Keratinocyte (primary cell): ENCODE measurements around the gene RSPH9.

Experiments used
- EZH2 ChIP-seq: IDR thresholded peaks from one replicate; pipeline ENCODE4 v1.6.1; 2012; ENCODE audit warnings: inconsistent platforms, mild to moderate bottlenecking, low read length, moderate library complexity
- TF ChIP-seq, protein P1 (sequence below), 3 experiments: IDR thresholded peaks in 1 of 3; conservative IDR thresholded peaks in 1 of 3; optimal IDR thresholded peaks in 1 of 3; 2 replicates in 2 of 3; 3 replicates in 1 of 3; pipeline versions ENCODE3 to v1.5.1; 2011; ENCODE audit warnings: low read length in 3 of 3, mild to moderate bottlenecking in 3 of 3, moderate library complexity in 2 of 3, control low read depth in 1 of 3, inconsistent platforms in 1 of 3; ENCODE audit not compliant: insufficient read depth in 2 of 3; ENCODE audit errors: extremely low read depth in 1 of 3

DNA sequence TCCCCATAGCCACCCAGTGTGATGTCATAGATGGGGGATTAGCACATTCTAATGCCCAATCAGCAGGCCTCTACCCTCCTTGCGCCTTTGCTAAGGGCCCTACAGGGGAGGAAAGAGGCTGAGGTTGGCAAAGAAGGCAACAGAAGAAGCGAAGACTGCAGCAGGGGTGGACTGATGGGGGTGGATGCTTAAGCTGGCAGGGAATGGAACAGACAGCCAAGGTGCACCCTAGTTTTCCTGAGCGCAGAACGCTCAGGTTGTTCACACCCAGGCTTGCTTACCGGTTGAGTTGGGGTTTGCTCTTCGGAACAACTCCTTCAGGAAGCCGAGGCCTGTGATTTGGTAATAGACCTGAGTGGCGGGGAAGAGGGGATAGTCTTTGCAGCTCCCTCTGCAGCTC lies 30.1 kb downstream of the RSPH9 start:
- TF ChIP-seq, protein P1, sequence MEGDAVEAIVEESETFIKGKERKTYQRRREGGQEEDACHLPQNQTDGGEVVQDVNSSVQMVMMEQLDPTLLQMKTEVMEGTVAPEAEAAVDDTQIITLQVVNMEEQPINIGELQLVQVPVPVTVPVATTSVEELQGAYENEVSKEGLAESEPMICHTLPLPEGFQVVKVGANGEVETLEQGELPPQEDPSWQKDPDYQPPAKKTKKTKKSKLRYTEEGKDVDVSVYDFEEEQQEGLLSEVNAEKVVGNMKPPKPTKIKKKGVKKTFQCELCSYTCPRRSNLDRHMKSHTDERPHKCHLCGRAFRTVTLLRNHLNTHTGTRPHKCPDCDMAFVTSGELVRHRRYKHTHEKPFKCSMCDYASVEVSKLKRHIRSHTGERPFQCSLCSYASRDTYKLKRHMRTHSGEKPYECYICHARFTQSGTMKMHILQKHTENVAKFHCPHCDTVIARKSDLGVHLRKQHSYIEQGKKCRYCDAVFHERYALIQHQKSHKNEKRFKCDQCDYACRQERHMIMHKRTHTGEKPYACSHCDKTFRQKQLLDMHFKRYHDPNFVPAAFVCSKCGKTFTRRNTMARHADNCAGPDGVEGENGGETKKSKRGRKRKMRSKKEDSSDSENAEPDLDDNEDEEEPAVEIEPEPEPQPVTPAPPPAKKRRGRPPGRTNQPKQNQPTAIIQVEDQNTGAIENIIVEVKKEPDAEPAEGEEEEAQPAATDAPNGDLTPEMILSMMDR (optimal IDR thresholded peaks at IDR 0.05 in 1 of 3, IDR thresholded peaks at IDR 0.05 in 1 of 3, conservative IDR thresholded peaks at IDR 0.05 in 1 of 3; ENCODE audit: extremely low read depth in 1 of 3, insufficient read depth in 2 of 3, low read length in 3 of 3), result no peak
- no peak for TF ChIP-seq EZH2
